ENCODE data around the gene PTPRG.

Gene PTPRG

GRCh38 chr3:62180514-62180913, 619.1 kb downstream of the PTPRG start:
- no peak for TF ChIP-seq EZH2phosphoT487 (IDR thresholded peaks at IDR 0.05; ENCODE audit: borderline replicate concordance, low read length)
- no peak for TF ChIP-seq CTCF (IDR thresholded peaks at IDR 0.05; ENCODE audit: low read depth, low read length, poor library complexity, severe bottlenecking)
- Histone ChIP-seq H3K4me2 (ENCODE audit: low read length) (no peak overlapping the region), H3F3A (ENCODE audit: control insufficient read depth, insufficient read depth) (no peaks in the 10 kb centered on the region), H3K36me3 (ENCODE audit: control insufficient read depth, low read length) (no peaks in the 10 kb centered on the region), H3K27me3 (ENCODE audit: control insufficient read depth, low read length) (no peaks in the 10 kb centered on the region), H3K4me1 (ENCODE audit: control insufficient read depth, low read length) (no peaks in the 10 kb centered on the region), H3K9me3 (ENCODE audit: control insufficient read depth, insufficient read depth, low read length) (no peaks in the 10 kb centered on the region), H4K20me1 (ENCODE audit: control insufficient read depth, insufficient read depth, low read depth, low read length) (no peaks in the 10 kb centered on the region), H3K9me2 (replicated peaks; ENCODE audit: control insufficient read depth, low read length) (no peaks in the 10 kb centered on the region), H3K4me3 (ENCODE audit: low read length) (no peak overlapping the region), H3K79me2 (ENCODE audit: control insufficient read depth, low read length) (no peaks in the 10 kb centered on the region), H3K27ac (ENCODE audit: low read depth, low read length) (no peak overlapping the region)

GRCh38 chr3:62183087-62183486, 621.7 kb downstream of the PTPRG start:
- Histone ChIP-seq H3F3A (ENCODE audit: control insufficient read depth, insufficient read depth) (no peaks in the 10 kb centered on the region), H3K4me3 (ENCODE audit: low read length) (no peak overlapping the region), H3K27ac (ENCODE audit: low read depth, low read length) (no peak overlapping the region), H3K36me3 (ENCODE audit: control insufficient read depth, low read length) (no peaks in the 10 kb centered on the region), H3K79me2 (ENCODE audit: control insufficient read depth, low read length) (no peaks in the 10 kb centered on the region), H3K4me1 (ENCODE audit: control insufficient read depth, low read length) (no peaks in the 10 kb centered on the region), H3K4me2 (ENCODE audit: low read length) (no peak overlapping the region), H3K27me3 (ENCODE audit: control insufficient read depth, low read length) (no peaks in the 10 kb centered on the region), H3K9me3 (ENCODE audit: control insufficient read depth, insufficient read depth, low read length) (no peaks in the 10 kb centered on the region), H4K20me1 (ENCODE audit: control insufficient read depth, insufficient read depth, low read depth, low read length) (no peaks in the 10 kb centered on the region), H3K9me2 (replicated peaks; ENCODE audit: control insufficient read depth, low read length) (no peaks in the 10 kb centered on the region)
- TF ChIP-seq EZH2phosphoT487 (IDR thresholded peaks at IDR 0.05; ENCODE audit: borderline replicate concordance, low read length) (no peak), CTCF (IDR thresholded peaks at IDR 0.05; ENCODE audit: low read depth, low read length, poor library complexity, severe bottlenecking) (no peak)

- H3K27me3 ChIP-seq (ENCODE audit: control insufficient read depth, low read length), result no peaks in the 10 kb centered on the region
- TF ChIP-seq CTCF (IDR thresholded peaks at IDR 0.05; ENCODE audit: low read depth, low read length, poor library complexity, severe bottlenecking), result no peak
- H3K4me3 ChIP-seq (ENCODE audit: low read length), result no peak overlapping the region
- H3K27ac ChIP-seq (ENCODE audit: low read depth, low read length), result no peak overlapping the region
- peaks cover 5% of the 10 kb centered on the region; the same call in 1 of the 2 replicates for H3K4me1 ChIP-seq (ENCODE audit: control insufficient read depth, low read length)
- H3K9me2 ChIP-seq (replicated peaks; ENCODE audit: control insufficient read depth, low read length), result no peaks in the 10 kb centered on the region
- H3K4me2 ChIP-seq (ENCODE audit: low read length), result no peak overlapping the region
- no peaks in the 10 kb centered on the region for H4K20me1 ChIP-seq (ENCODE audit: control insufficient read depth, insufficient read depth, low read depth, low read length)
- H3K79me2 ChIP-seq (ENCODE audit: control insufficient read depth, low read length), result no peaks in the 10 kb centered on the region
- H3K36me3 ChIP-seq (ENCODE audit: control insufficient read depth, low read length), result no peaks in the 10 kb centered on the region
- H3K9me3 ChIP-seq (ENCODE audit: control insufficient read depth, insufficient read depth, low read length), result no peaks in the 10 kb centered on the region
- H3F3A ChIP-seq (ENCODE audit: control insufficient read depth, insufficient read depth), result no peaks in the 10 kb centered on the region
These were observed 622.6 kb downstream of the PTPRG start for GRCh38 chr3:62183969-62184368.

- H3K9me3 ChIP-seq (ENCODE audit: control insufficient read depth, insufficient read depth, low read length), result no peaks in the 10 kb centered on the region
- H3K4me1 ChIP-seq (ENCODE audit: control insufficient read depth, low read length), result peaks cover 6% of the 10 kb centered on the region; the same call in 1 of the 2 replicates
- H3K36me3 ChIP-seq (ENCODE audit: control insufficient read depth, low read length), result no peaks in the 10 kb centered on the region
- no peak overlapping the region for H3K4me3 ChIP-seq (ENCODE audit: low read length)
- H3F3A ChIP-seq (ENCODE audit: control insufficient read depth, insufficient read depth), result no peaks in the 10 kb centered on the region
- H4K20me1 ChIP-seq (ENCODE audit: control insufficient read depth, insufficient read depth, low read depth, low read length), result no peaks in the 10 kb centered on the region
- H3K79me2 ChIP-seq (ENCODE audit: control insufficient read depth, low read length), result no peaks in the 10 kb centered on the region
- TF ChIP-seq EZH2phosphoT487 (IDR thresholded peaks at IDR 0.05; ENCODE audit: borderline replicate concordance, low read length) (no peak), CTCF (IDR thresholded peaks at IDR 0.05; ENCODE audit: low read depth, low read length, poor library complexity, severe bottlenecking) (no peak)
- no peaks in the 10 kb centered on the region for H3K9me2 ChIP-seq (replicated peaks; ENCODE audit: control insufficient read depth, low read length)
- H3K27ac ChIP-seq (ENCODE audit: low read depth, low read length), result no peak overlapping the region
- no peak overlapping the region for H3K4me2 ChIP-seq (ENCODE audit: low read length)
- no peaks in the 10 kb centered on the region for H3K27me3 ChIP-seq (ENCODE audit: control insufficient read depth, low read length)
These were observed 623.2 kb downstream of the PTPRG start for GRCh38 chr3:62184559-62184958.

Data from DOHH2 (cell line).